B cell (primary cell): Measurements from ENCODE around the gene KRT75.

Experiments used
- EZH2 ChIP-seq: IDR thresholded peaks from 2 replicates; pipeline ENCODE4 v1.6.1; 2012; ENCODE audit warnings: borderline replicate concordance, low read depth, mild to moderate bottlenecking, moderate library complexity, low read length; ENCODE audit not compliant: insufficient read depth, poor library complexity, severe bottlenecking
- TF ChIP-seq, protein P1 (sequence below): fragments of 200-600 bp; IDR thresholded peaks from one replicate; pipeline ENCODE4 v1.8.0; 2022; ENCODE audit warnings: antibody characterized with exemption, mild to moderate bottlenecking

DNA sequence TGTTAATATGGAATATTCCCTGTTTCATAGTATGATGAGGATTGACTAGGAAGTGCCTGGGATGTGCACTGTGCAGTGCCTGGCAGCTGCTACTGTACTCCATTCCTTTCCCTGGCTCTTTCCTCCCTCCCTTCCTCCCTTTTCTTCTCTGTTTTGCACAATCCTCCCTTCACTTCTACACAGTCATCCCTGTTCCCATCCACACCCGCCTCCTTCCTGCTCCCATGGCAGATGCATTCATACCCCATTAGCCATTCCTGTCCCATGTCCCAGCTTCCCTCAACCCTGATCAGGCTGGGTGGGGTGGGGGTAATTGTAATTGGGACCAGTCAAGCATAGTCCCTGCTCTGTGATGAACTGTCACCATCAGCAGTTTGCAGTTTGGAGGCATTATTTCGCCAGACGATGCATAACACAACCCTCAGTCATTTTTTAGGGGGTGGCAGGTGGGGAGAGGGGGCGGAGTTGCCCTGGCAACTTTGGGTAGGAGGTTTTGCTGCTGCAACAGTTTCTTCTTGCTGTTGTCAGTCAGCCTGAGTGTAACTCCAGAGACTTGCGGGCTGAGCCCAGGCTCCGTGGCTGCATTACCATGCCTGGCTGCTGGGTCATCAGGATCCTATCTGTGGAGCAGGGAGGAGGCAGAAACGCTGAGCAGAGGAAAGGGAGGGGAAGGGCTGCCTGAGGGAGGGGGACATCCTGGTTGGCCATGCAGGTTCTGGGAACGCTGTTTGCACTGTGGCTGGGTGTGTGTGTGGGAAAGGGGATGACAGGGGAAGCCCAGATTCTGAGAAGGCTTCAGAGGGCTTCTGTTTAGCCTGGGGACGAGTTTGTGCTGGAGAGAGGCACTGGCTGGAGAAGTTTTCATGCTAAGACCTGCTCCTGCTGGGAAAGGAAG, 44.6 kb downstream of the KRT75 start:
- TF ChIP-seq, protein P1, sequence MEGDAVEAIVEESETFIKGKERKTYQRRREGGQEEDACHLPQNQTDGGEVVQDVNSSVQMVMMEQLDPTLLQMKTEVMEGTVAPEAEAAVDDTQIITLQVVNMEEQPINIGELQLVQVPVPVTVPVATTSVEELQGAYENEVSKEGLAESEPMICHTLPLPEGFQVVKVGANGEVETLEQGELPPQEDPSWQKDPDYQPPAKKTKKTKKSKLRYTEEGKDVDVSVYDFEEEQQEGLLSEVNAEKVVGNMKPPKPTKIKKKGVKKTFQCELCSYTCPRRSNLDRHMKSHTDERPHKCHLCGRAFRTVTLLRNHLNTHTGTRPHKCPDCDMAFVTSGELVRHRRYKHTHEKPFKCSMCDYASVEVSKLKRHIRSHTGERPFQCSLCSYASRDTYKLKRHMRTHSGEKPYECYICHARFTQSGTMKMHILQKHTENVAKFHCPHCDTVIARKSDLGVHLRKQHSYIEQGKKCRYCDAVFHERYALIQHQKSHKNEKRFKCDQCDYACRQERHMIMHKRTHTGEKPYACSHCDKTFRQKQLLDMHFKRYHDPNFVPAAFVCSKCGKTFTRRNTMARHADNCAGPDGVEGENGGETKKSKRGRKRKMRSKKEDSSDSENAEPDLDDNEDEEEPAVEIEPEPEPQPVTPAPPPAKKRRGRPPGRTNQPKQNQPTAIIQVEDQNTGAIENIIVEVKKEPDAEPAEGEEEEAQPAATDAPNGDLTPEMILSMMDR = no peak
- no peak for TF ChIP-seq EZH2
